Stimulated activated CD4-positive, alpha-beta T cell treated with anti-CD3 and anti-CD28 coated beads, Interleukin-1b, Interleukin-23, amount 100 ng/mL, for 1 hour (primary cell): ENCODE measurements around the gene CCDC91.

Experiments used
- DNase-seq, 2 donors: peaks; one replicate each; pipeline ENCODE4 v3.0.0-alpha.2; 2020; ENCODE audit warnings: low read depth in 2 of 2

CCDC91 gene

DNA sequence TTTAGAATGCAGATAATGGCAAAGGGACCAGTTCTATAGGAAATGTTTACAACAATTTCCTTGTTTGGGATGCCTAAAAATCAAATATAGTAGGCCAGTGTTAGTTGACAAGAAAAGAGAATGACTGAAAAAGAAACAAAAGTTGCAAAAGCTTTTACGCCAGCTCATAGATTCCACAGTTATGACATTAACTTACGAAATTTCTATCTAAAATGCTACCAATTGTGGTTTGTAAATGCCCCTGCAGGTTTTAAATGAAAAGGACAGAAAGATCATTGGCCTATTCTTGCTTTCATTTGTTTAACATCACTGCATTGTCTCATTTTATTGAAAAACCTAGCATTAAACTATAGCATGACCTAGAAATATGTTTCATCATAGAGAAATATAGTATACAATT, 345.8 kb downstream of the CCDC91 start:
- no peak for DNase-seq

DNA sequence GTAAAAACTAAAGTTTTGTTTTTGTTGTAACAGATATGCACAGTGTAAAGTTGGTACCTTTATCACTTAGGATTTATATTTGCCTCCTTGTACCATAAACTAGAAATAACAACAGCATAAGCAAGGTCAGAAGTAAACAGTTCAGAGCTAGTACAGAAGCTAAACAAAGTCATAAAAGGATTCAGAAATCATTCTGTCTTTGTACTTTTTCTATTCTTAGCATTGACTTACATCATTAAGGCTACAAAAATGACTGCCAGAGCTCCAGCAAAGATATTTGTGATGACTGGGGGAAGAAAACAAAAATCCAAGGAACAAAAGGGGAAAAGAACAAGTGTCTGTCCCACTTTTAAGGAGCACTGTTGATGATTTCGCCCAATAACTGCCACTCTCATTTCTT, 347.2 kb downstream of the CCDC91 start:
- DNase-seq, result no peak

DNA sequence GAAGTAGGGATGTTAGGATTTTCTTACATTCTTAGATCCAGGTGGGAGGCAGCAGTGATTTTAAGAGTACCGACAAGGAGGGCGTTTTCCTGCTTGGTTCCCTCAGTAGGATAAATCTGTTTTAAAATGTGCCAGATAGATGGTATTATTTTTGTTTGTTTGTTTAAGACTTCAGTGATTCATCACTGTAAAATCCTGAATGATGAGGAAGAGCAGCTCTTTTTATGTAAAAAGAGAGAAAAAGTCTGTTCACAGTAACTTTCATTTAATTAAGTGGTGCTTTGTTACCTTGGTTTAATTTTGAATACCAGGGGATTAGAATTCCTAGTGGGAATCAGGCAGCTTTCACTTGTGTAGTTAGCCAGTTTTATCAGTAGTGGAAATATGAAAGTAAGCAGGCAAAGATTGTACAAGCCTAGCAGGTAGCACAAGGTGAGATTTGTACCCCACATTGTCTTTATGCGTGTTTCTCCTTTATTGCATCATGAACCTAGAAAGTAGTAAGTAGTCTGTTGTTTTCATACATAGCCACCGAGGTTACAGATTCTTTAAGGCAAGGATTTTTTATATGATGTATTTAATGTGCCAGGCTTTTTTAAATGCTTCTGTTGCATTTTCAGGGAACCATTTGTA, 349.6 kb downstream of the CCDC91 start:
- no peak for DNase-seq

- DNase-seq, result no peak
These were observed 350.1 kb downstream of the CCDC91 start for GRCh38 chr12:28540324-28540714.

GRCh38 chr12:28543021-28543890, 353.0 kb downstream of the CCDC91 start:
- DNase-seq, result no peak

GRCh38 chr12:28550757-28551704, 360.8 kb downstream of the CCDC91 start:
- DNase-seq, result no peak

- no peak for DNase-seq
These were observed 362.2 kb downstream of the CCDC91 start for GRCh38 chr12:28552251-28552970.

- DNase-seq, result no peak
These were observed 365.5 kb downstream of the CCDC91 start for GRCh38 chr12:28555748-28556147.

DNA sequence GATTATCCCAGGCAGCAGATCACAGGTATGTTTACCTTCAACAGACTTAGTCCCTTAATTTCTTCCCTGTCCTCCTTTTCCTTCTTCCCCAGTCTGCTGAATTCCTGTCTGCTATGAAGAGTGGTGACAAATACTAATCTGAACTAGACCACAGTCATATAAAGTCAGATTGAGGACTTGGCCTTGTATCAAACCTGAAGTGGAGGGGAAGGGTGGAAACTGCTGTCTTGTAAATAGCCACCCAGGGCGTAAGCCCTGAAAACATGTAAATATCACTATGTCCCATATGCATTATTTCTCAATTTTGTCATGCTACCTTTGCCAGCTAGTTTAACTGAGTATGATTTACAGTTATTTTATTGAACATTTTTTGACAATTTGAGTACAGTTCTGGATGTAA, 368.0 kb downstream of the CCDC91 start:
- DNase-seq, result no peak

DNA sequence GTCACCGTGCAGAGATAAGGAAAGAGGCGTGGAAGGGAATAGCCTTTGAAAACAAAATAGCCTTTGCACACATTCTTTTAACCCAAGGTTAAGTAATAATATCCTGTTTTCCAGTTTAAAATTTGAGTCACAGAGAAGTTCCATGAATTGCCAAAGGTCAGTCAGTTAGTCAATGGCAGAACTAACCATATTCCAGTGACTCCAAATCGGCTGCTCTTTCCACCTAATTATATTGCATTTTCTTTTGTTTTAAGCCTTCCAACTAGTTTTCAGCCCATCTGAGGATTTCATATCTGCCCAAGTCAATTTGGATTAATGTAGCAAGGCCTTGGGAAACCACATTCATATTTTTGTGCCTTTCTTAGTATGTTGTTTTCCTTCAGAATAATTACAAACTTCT, 373.0 kb downstream of the CCDC91 start:
- no peak for DNase-seq

DNA sequence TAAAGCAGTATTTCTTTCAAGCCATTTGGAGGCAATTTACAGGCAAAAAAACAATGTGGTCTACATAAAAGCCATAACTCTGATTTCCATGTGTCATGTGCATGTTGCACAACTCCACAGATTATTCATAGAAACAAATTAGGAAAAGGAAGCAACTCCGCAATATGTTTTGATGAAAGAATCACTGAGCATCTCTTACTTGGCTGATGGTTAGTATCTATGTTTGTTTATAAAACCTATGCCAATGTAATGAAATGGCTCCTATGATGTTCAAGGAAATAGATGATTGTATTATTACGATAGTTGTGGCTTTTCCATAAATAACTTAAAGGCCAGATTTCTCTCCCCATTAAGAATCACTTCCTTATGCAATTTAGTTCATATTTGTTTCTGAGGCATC, 373.7 kb downstream of the CCDC91 start:
- no peak for DNase-seq

GRCh38 chr12:28568118-28568517, 377.9 kb downstream of the CCDC91 start:
- no peak for DNase-seq

DNA sequence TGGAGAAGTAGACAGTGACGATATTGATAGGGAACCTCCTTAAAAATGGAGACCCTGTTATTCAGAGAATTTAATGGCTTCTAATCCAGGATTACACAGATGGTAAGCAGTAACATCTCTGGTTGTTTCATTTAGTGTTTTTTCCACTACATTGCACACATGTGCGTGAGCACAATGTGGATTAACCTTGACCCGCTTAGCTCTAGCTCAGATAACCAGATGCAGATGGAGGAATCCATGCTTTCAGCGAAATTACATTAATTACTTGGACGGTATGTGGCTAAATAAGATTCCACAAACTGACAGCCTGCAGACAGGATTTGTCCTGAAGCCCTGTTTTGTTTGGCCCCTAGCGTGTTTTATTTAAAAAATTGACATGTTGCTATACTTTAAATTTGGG, 378.4 kb downstream of the CCDC91 start:
- no peak for DNase-seq

DNA sequence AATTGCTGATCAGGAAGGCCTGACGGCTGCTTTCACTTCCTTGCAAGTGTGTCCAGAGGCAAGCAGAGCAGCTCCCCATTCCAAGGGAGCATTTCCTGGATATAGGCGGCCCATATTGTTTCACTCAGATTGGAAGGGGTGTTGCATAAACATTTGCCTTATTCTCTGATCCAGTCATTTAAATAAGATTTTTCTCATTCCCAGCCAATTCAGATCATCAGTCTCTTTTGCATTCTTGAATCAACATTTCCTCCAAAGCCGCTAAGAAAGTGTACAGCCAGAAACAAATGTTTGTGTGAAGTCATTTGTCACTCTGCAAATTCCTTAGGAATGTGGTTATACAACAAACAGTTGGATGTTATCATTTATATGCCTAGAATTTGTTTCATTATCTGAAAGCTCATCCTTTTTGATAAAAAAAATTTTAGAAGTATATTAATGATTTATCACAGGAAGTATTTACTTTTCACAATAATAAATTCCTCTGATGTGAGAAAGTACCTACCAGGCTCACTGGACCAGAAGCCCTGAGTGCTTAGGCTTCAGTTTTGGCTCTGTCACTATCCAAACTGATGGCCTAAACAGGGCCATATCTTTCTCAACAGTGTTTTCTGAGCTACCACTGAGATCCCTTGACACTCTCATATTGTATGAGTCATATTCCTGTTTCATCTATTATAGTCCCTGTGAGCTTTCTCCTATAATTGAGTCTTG, 379.6 kb downstream of the CCDC91 start:
- no peak for DNase-seq

DNA sequence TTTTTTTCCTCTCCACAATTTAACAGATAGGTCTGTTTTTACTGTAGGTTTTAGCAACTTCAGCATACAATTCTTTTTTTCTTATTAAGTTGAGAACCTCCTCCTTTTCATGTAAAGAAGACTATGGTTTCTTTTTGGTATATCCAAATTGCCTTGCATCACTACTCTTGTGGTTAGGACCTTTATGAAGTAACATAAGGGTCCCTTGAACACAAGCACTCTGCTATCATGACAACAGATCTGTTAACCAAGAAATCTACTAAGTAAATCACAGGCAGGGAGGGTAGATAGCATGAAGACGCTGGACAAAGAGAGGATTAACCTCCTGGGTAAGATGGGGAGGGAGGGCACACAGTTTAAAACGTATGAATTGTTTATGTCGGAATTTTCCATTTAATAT, 380.6 kb downstream of the CCDC91 start:
- no peak for DNase-seq

- no peak for DNase-seq
These were observed 384.7 kb downstream of the CCDC91 start for GRCh38 chr12:28574746-28575592.

DNA sequence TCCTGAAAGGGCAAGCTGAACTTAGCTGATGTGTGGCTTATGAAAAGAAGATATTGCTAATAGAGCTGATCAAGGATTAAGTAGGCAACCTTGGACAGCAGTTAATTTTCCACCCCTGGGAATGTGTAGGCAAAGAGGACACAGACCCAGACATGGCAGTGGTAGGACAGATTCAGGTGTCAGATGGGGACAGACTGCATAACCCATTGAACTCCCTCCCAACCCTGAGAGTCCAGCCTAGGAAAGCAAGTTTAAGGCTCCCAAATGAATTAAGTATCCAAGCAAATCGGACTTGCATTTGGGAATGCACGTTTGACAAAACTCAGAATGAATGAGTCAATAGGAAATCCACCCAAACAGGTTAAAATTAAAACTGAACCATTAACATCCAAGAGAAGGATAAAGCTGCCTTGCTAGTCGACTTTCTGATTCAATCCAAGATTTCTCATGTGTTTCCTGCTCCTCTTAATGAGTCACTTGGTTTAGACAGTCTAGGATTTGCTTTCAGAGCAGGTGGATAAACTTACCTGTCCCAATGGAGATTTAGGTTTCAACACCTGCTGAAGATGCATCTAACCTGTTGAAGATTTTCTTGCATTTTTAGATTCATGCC, 385.4 kb downstream of the CCDC91 start:
- DNase-seq, result no peak

DNA sequence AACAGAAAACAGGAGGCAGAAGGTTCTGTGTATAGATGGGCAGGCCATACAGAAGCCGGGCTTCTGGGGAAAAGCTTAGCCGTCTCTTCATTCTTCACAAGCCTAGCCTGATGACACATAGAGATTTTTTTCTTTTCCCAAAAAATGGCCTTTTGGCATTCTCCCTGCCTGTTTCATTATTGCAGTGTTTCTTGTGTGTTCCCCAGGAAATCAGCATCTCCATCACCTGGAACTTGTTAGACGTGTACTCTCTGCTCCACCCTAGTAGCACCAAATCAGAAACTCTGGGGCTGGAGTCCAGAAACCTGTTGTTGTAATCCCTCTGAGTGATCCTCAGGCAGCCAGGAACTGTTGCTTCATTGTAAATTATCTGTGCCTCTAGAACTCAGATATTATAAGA, 388.1 kb downstream of the CCDC91 start:
- no peak for DNase-seq

GRCh38 chr12:28578833-28579252, 388.6 kb downstream of the CCDC91 start:
- DNase-seq, result no peak
